Activated B cell treated with CpG ODN at 0.5 μM for 24 hours (primary cell): ENCODE results near the gene GALNS. TPM values are rescaled to one million over a fixed set of nuclear protein-coding genes. Genes with fewer than 3 reads are reported as not detected.

Source experiments
- ATAC-seq: fragments of 200-7000 bp; cut with Tn5 transposase; one replicate; pipeline ENCODE4 v1.10.0; 2021; ENCODE audit warnings: low read depth, mild to moderate bottlenecking, moderate library complexity
- CTCF ChIA-PET: fragments of 350-600 bp; sonication (Branson Sonifier 250); formaldehyde crosslinking; loops from one replicate; lab custom pipeline; 2021; ENCODE audit warnings: antibody characterized with exemption; lab: Charles Lee
- POLR2A ChIA-PET: fragments of 350-600 bp; sonication (Branson Sonifier 250); formaldehyde crosslinking; loops from one replicate; lab custom pipeline; 2021; ENCODE audit warnings: antibody characterized with exemption; lab: Charles Lee
- DNase-seq: peaks from one replicate; pipeline ENCODE4 v3.0.0; 2022
- H3K27ac Mint-ChIP-seq: one replicate; pipeline ENCODE4 v1.8.0; 2020; ENCODE audit warnings: mixed read lengths
- H3K27me3 Mint-ChIP-seq: one replicate; pipeline ENCODE4 v1.8.0; 2021; ENCODE audit warnings: mixed read lengths
- H3K36me3 Mint-ChIP-seq: one replicate; pipeline ENCODE4 v1.8.0; 2021; ENCODE audit warnings: low read depth, mixed read lengths
- H3K4me1 Mint-ChIP-seq: one replicate; pipeline ENCODE4 v1.8.0; 2021; ENCODE audit warnings: mixed read lengths
- H3K4me3 Mint-ChIP-seq: one replicate; pipeline ENCODE4 v1.8.0; 2020; ENCODE audit warnings: mild to moderate bottlenecking, mixed read lengths
- H3K9me3 Mint-ChIP-seq: one replicate; pipeline ENCODE4 v1.8.0; 2020; ENCODE audit warnings: mixed read lengths
- CTCF ChIP-seq: fragments of 200-600 bp; IDR thresholded peaks from one replicate; pipeline ENCODE4 v1.8.0; 2022; ENCODE audit warnings: antibody characterized with exemption, mild to moderate bottlenecking
- intact Hi-C: fragments of 100-400 bp; cut with micrococcal nuclease; formaldehyde crosslinking; loops from one replicate; pipeline ENCODE4 v1.15.1; 2024
- total RNA-seq: library from RNA; stranded (reverse); gene quantifications from 2 replicates; pipeline ENCODE4 v1.2.3, GENCODE V29; 2022

Gene GALNS
- total RNA-seq, 1 donor from 2014 or later, result 48.3 TPM

GRCh38 chr16:88820385-88821025 lies 36.2 kb downstream of the GALNS start:
- Mint-ChIP-seq H3K27me3 (no peaks in the 10 kb centered on the region), H3K27ac (no peak overlapping the region), H3K4me3 (no peak overlapping the region), H3K9me3 (no peaks in the 10 kb centered on the region), H3K36me3 (peaks cover 9% of the 10 kb centered on the region), H3K4me1 (no peaks in the 10 kb centered on the region)
- intact Hi-C loops, result no loop called here
- POLR2A ChIA-PET, result no interaction called here
- ATAC-seq (no peak), DNase-seq (no peak)
- TF ChIP-seq CTCF, result no peak
- CTCF ChIA-PET, result interaction anchor here (3.9 kb wide), 1 partner anchor 37 kb away, joined by 11 read pairs; the partner anchor contains the start of genes GALNS and TRAPPC2L

GRCh38 chr16:88819126-88819525 lies 37.6 kb downstream of the GALNS start:
- no peak for TF ChIP-seq CTCF
- Mint-ChIP-seq H3K4me1 (no peaks in the 10 kb centered on the region), H3K27me3 (no peaks in the 10 kb centered on the region), H3K36me3 (peaks cover 7% of the 10 kb centered on the region), H3K4me3 (no peak overlapping the region), H3K9me3 (no peaks in the 10 kb centered on the region), H3K27ac (no peak overlapping the region)
- intact Hi-C loops, result loop anchor here (10.0 kb wide), 1 partner anchor 686 kb away; the partner anchor contains the start of gene SPG7
- no peak for DNase-seq
- POLR2A ChIA-PET, result no interaction called here
- CTCF ChIA-PET, result interaction anchor here (3.9 kb wide), 1 partner anchor 38 kb away, joined by 11 read pairs; the partner anchor contains the start of genes GALNS and TRAPPC2L
- no peak for ATAC-seq

GRCh38 chr16:88818575-88818874 lies 38.2 kb downstream of the GALNS start:
- ATAC-seq, result no peak
- H3K9me3 Mint-ChIP-seq, result no peaks in the 10 kb centered on the region
- H3K27ac Mint-ChIP-seq, result no peak overlapping the region
- ChIA-PET POLR2A (no interaction called here), CTCF (interaction anchor here (3.9 kb wide), 1 partner anchor 39 kb away, joined by 11 read pairs; the partner anchor contains the start of genes GALNS and TRAPPC2L)
- H3K27me3 Mint-ChIP-seq, result no peaks in the 10 kb centered on the region
- no peak for DNase-seq
- TF ChIP-seq CTCF, result no peak
- H3K4me3 Mint-ChIP-seq, result no peak overlapping the region
- intact Hi-C loops, result loop anchor here (10.0 kb wide), 1 partner anchor 686 kb away; the partner anchor contains the start of gene SPG7
- H3K4me1 Mint-ChIP-seq, result no peaks in the 10 kb centered on the region
- peaks cover 4% of the 10 kb centered on the region for H3K36me3 Mint-ChIP-seq

- CTCF ChIA-PET, result interaction anchor here (3.9 kb wide), 1 partner anchor 39 kb away, joined by 11 read pairs; the partner anchor contains the start of genes GALNS and TRAPPC2L
- no peak for DNase-seq
- intact Hi-C loops, result loop anchor here (2.0 to 10.0 kb wide), 2 partner anchors 123 to 687 kb away; partner anchors contain the start of gene SPG7
These were observed 38.8 kb downstream of the GALNS start for GRCh38 chr16:88817785-88818574.

More at GRCh38 chr16:88817785-88818574, 38.8 kb downstream of the GALNS start:
- Mint-ChIP-seq H3K36me3 (peaks cover 4% of the 10 kb centered on the region), H3K27me3 (no peaks in the 10 kb centered on the region), H3K27ac (no peak overlapping the region), H3K4me1 (no peaks in the 10 kb centered on the region), H3K9me3 (no peaks in the 10 kb centered on the region), H3K4me3 (no peak overlapping the region)
- no peak for ATAC-seq
- POLR2A ChIA-PET, result no interaction called here
- TF ChIP-seq CTCF, result no peak
